GM12801 (cell line): ENCODE data around the gene LRRC58.

ENCODE experiments used
- CTCF ChIP-seq: IDR thresholded peaks from one replicate; pipeline ENCODE4 v1.5.1; 2011; ENCODE audit warnings: control low read depth; ENCODE audit not compliant: insufficient read length; ENCODE audit errors: extremely low read depth

Gene LRRC58

GRCh38 chr3:120338517-120338916, 10.6 kb downstream of the LRRC58 start:
- no peak for TF ChIP-seq CTCF

DNA sequence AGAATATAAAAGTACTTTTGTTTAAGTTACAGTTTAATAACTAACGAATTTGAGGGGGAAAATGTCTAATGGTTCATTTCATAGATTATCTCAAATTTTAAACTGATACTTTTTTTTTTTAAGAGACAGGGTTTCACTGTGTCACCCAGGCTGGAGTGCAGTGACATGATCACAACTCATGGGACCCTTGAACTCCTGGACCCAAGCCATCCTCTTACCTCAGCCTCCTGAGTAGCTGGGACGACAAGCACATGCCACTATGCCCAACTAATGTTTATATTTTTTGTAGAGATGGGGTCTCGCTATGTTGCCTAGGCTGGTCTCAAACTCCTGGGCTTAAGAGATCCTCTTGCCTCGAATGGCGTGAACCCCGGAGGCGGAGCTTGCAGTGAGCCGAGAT, 16.5 kb downstream of the LRRC58 start:
- TF ChIP-seq CTCF = no peak

DNA sequence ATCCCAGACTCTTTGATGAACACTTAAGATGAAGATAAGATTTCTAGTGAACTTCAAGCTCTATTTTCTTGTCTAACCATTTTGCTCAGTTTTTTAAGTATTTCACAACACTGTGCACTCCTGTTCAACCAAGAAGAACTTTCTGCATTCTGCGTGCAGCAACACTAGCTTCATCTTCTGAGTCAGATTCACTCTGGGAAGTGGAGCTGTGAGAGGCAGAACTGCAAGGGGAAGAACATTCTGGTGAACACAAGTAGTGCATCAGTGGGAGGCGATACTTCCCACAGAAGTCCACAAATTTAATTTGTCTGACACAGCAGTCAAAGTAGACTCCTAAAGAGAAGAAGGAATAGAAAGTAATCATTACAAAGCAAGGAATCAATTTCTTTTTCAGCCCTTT, 18.1 kb downstream of the LRRC58 start:
- no peak for TF ChIP-seq CTCF

GRCh38 chr3:120326784-120327183, 22.4 kb downstream of the LRRC58 start:
- no peak for TF ChIP-seq CTCF

DNA sequence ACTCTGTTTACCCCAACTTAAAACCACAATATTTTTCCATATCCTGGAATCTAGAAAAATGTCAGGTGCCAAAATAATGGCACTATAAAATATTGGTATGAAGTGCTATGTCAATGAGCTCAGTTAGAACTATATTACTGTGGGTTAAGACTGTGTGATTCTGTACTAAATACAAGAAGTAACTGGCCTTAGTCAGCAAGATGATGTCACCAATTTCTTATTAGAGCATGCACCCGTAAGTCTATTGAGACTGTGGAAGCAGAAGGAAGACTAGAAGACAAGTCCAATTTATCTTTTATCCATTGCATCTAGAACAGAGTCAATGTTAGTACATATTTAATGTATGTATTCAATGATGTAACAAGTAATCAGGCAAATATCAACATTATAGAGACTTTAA, 25.0 kb downstream of the LRRC58 start:
- TF ChIP-seq CTCF = no peak

DNA sequence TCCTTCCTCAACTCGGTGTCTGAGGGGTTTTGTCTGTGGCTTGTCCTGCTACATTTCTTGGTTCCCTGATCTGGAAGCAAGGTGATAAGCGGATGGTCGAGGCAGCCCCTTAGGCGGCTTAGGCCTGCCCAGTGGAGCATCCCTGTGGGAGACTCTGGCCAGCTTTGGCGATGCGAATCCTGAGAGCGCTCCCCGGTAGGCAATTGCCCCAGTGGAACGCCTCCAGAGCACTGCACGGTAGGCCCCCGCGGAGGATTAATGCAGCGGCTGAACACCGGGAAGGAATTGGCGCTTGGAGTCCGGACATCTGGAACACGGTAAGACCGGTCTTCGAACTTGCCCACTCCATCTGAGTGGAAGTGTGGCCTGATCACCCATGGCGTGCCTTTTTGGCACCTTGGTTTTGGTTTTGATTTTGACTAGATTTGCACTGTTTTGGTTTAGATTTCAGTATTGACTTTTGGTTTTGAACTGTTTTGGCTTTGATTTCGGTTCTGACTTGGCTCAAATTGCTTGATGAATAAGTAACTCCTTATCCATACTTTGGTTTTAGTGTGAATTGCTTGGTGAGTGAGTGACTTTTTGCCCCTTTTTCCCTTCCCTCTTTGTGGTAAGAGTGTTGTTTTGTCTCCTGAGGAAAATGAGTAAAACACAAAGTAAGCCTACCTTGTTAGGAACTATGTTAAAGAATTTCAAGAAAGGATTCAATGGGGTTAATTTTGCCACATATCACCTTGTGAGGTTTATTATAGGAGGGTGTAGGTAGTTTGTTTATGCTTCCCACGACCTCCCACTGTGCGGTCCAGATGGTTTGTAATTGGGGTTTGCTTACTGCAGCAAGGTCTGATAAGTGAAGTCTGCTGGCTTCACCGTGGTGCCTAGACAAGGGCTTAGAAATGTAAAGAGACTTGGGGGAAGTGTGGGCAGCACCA, 37.0 kb downstream of the LRRC58 start:
- no peak for TF ChIP-seq CTCF

DNA sequence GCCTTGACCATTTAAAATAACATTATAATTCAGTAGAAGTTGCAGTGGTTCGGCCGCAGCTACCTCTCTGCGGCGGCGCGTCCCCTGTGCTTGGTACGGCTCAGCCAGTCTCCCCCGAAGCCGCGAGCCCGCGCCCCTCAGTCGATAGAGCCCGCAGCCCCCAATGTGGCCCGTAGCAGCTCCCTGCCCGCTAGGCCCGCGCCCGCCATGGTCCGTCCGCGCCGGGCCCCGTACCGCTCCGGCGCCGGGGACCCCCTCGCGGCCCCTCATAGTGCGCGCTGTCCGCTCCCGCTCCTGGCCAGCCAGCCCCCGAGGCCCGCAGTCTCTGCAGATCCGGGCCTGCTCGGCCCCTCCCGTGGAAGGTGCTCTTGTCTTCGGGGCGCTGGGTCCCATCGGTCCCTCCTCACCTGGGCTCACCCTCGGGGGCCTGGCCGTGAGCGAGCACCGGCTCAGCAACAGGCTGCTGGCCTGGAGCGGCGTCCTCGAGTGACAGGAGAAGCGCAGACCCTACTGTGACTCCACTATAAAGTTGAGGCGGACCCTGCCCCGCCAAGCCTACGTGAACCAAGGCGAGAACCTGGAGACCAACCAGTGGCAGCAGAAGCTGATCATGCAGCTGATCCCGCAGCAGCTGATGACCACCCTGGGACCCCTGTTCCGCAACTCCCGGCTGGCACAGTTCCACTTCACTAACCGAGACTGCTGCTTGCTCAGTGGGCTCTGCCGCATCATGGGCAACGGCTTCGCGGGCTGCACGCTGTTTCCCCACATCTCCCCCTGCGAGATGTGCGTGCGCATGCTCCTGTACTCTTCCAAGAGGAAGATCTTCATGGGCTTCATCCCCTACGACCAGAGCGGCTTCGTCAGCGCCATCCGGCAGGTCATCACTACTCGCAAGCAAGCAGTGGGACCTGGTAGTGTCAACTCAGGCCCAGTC, 42.4 kb downstream of the LRRC58 start:
- no peak for TF ChIP-seq CTCF
